ENCODE results near the gene RPTOR. TPM values are rescaled to one million over a fixed set of nuclear protein-coding genes. Genes with fewer than 3 reads are reported as not detected.

Gene RPTOR
- total RNA-seq, 6 experiments from 2014 or later: 34.4 to 39.2 (median 35.5) TPM

DNA sequence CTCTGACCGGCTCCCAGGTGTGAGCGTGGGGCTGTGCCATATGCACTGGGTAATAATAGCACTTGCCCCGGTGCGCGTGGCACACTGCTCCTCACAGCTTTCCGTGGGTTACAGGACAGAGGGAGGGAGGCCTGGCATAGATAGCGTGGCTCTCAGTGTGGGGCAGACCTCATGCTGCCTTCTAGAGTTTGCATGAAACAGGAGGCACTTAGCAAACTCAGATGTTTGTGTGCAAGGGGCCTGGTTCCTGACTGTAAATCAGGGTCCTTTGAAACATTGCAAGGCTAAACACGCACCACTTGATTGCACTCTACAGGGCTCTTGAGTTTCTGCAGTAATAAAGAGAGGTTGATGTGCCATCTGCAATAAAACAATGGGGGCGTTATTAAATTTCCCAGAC, 101.7 kb downstream of the RPTOR start:
- H3K9me3 Mint-ChIP-seq: no peaks in the 10 kb centered on the region
- peaks cover 43% of the 10 kb centered on the region for H3K36me3 Mint-ChIP-seq (ENCODE audit: low read depth)
- H3K27ac Mint-ChIP-seq: no peak overlapping the region
- TF ChIP-seq, protein P1, sequence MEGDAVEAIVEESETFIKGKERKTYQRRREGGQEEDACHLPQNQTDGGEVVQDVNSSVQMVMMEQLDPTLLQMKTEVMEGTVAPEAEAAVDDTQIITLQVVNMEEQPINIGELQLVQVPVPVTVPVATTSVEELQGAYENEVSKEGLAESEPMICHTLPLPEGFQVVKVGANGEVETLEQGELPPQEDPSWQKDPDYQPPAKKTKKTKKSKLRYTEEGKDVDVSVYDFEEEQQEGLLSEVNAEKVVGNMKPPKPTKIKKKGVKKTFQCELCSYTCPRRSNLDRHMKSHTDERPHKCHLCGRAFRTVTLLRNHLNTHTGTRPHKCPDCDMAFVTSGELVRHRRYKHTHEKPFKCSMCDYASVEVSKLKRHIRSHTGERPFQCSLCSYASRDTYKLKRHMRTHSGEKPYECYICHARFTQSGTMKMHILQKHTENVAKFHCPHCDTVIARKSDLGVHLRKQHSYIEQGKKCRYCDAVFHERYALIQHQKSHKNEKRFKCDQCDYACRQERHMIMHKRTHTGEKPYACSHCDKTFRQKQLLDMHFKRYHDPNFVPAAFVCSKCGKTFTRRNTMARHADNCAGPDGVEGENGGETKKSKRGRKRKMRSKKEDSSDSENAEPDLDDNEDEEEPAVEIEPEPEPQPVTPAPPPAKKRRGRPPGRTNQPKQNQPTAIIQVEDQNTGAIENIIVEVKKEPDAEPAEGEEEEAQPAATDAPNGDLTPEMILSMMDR (IDR thresholded peaks at IDR 0.05): no peak
- H3K4me1 Mint-ChIP-seq (ENCODE audit: low read depth): peaks cover 66% of the 10 kb centered on the region
- peaks cover 4% of the 10 kb centered on the region for H3K27me3 Mint-ChIP-seq (ENCODE audit: insufficient read depth)
- H3K4me3 Mint-ChIP-seq: no peak overlapping the region
- no peak for DNase-seq

DNA sequence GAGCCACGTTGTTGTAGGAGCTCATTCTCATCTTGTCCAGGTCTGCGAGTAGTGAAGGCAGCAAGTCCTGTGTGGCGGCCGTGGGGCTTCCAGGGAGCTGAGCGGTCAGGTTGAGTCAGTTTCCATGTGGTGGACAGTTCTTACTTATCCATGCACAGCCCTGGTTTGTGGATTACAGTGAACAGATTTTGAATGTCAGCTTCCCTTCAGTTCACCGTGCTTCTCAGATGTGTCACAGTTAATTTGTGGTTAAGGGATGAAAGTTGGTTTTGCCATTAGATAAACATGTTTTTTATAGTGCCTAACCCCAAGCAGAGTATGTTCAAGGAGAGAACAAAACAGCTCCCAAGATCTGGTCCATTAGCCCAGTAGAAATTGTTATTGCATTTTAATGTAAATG, 103.1 kb downstream of the RPTOR start:
- TF ChIP-seq, protein P1 (IDR thresholded peaks at IDR 0.05): no peak
- Mint-ChIP-seq H3K27ac (peak overlapping the region; percentile 51), H3K36me3 (ENCODE audit: low read depth) (peaks cover 42% of the 10 kb centered on the region), H3K9me3 (no peaks in the 10 kb centered on the region), H3K4me1 (ENCODE audit: low read depth) (peaks cover 70% of the 10 kb centered on the region), H3K27me3 (ENCODE audit: insufficient read depth) (peaks cover 4% of the 10 kb centered on the region), H3K4me3 (peak overlapping the region; percentile 10)
- peak; percentile 86 for DNase-seq

DNA sequence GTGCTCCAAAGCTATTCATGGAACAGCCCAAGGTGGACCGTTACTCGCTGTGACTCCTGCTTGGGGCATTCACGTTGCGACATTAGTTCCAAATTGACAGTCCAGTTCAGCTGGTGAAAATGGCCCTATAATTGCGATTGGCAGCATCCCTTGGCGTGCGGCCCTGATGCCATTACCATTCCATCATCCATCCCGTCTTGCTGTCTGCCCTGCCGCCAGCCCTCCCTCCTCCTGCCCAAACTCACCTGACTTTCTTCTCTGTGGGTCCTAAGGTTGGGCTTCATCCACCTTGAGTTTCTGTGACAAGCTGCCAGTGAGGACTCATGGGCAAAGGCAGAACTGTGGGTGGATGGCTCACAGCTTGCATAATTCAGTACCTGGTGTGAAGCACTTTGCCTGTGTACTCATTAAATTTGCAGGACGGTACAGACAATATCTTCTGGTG, 104.6 kb downstream of the RPTOR start:
- Mint-ChIP-seq H3K36me3 (ENCODE audit: low read depth) (peaks cover 44% of the 10 kb centered on the region), H3K9me3 (peaks cover 4% of the 10 kb centered on the region; the same call in 1 of the 2 replicates), H3K27me3 (ENCODE audit: insufficient read depth) (peaks cover 4% of the 10 kb centered on the region), H3K4me1 (ENCODE audit: low read depth) (peaks cover 68% of the 10 kb centered on the region), H3K27ac (peak overlapping the region; percentile 71), H3K4me3 (peak overlapping the region; percentile 45)
- TF ChIP-seq, protein P1 (IDR thresholded peaks at IDR 0.05): no peak
- no peak for DNase-seq

DNA sequence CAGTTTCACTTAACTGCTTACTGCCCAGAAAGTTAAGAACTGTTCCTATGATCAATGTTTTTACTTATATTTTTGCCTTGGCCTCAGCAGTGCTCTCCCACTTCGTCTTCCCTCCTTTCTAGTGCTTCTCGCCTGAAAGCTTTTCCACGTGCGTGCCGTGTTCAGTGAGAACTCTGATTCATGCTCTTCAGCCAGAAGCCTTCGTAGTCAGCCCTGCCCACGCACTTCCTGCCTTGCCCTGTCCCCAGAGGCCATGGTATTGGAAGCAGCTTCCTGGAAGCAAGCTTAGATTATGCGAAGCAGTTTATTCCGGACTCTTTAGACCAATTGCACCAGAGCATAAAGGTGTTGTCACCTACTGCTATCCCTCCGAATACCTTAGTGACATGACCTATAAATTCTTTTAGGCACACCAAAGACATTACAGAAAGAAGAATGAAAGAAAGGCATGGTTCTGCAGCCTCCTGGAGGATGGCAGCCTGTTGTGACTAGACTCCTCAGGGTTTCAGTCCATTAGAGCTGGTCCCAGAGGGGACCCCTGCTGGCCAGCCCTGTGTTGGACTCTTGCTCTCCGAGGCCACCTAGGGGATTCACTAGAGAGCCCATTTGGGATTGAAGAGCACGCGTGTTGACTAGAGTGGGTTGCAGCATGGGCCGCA, 105.2 kb downstream of the RPTOR start:
- H3K4me3 Mint-ChIP-seq: peak overlapping the region; percentile 45
- peaks cover 4% of the 10 kb centered on the region; the same call in 1 of the 2 replicates for H3K9me3 Mint-ChIP-seq
- peaks cover 4% of the 10 kb centered on the region for H3K27me3 Mint-ChIP-seq (ENCODE audit: insufficient read depth)
- TF ChIP-seq, protein P1 (IDR thresholded peaks at IDR 0.05): peak; percentile 68
- peaks cover 46% of the 10 kb centered on the region for H3K36me3 Mint-ChIP-seq (ENCODE audit: low read depth)
- H3K4me1 Mint-ChIP-seq (ENCODE audit: low read depth): peaks cover 63% of the 10 kb centered on the region
- peak; percentile 73 for DNase-seq
- peak overlapping the region; percentile 71 for H3K27ac Mint-ChIP-seq

DNA sequence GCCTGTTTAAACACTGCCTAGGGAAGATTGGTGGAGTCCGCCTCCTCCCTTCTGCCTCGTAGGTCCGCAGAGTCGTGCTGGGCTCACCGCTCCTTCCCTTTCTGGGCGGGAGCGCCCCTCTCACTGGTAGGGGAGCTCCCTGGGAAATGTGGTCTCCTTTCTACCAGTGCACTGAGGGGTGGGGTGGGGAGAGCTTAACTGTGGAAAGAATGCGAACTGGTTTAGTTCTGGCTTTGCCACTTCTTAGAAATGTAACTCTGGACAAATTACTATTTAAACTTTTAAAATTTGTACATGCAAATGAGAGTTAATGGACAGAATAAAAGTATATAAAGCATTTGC, 105.7 kb downstream of the RPTOR start:
- TF ChIP-seq, protein P1 (IDR thresholded peaks at IDR 0.05): no peak; the same call in 1 of the 2 replicates

More for the DNA sequence above, 105.7 kb downstream of the RPTOR start:
- H3K36me3 Mint-ChIP-seq (ENCODE audit: low read depth): peaks cover 43% of the 10 kb centered on the region
- H3K27ac Mint-ChIP-seq: peak overlapping the region; percentile 71
- peaks cover 4% of the 10 kb centered on the region for H3K27me3 Mint-ChIP-seq (ENCODE audit: insufficient read depth)
- no peak overlapping the region for H3K4me3 Mint-ChIP-seq
- DNase-seq: no peak
- peaks cover 4% of the 10 kb centered on the region; the same call in 1 of the 2 replicates for H3K9me3 Mint-ChIP-seq
- H3K4me1 Mint-ChIP-seq (ENCODE audit: low read depth): peaks cover 58% of the 10 kb centered on the region

All from HFFc6 (cell line).